T-helper 1 cell treated with Interleukin-12 subunit alpha and Interleukin-12 subunit beta and Interleukin-4 antibody, amounts not matched to agents 30 μg/mL and 1 μg/mL, for 36 hours (primary cell): ENCODE results near the gene ACTRT1.

ENCODE experiments used
- H3K27ac Mint-ChIP-seq: one replicate; pipeline ENCODE4 v1.8.0; 2021; ENCODE audit warnings: mild to moderate bottlenecking, mixed read lengths
- H3K27me3 Mint-ChIP-seq: one replicate; pipeline ENCODE4 v1.8.0; 2021; ENCODE audit warnings: low read depth, mixed read lengths
- H3K36me3 Mint-ChIP-seq: one replicate; pipeline ENCODE4 v1.8.0; 2021; ENCODE audit warnings: low read depth, mixed read lengths
- H3K4me1 Mint-ChIP-seq: one replicate; pipeline ENCODE4 v1.8.0; 2021; ENCODE audit warnings: low read depth, mixed read lengths
- H3K4me3 Mint-ChIP-seq: one replicate; pipeline ENCODE4 v1.8.0; 2021; ENCODE audit warnings: mild to moderate bottlenecking, moderate library complexity, mixed read lengths
- H3K9me3 Mint-ChIP-seq: one replicate; pipeline ENCODE4 v1.8.0; 2021; ENCODE audit warnings: mixed read lengths

ACTRT1 gene

DNA sequence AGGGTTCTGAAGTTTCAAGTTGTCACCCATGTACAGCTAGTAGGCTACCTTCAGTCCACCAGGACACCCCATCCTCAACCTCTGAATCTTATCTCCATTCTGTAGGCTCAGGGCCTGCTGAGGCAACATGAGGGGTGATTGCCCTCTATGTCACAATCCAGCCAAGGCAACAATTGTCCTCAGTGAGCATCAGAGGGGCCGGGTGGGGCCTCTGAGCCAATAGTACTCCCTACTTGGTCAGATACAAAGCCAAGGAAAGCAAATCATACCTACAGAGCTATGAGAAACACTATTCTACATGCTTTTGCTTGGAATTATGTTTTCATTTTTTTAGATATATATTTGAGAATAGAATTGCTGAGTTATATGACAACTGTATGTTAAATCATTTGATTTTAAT, at the start of gene ACTRT1:
ACTRT1 (minus strand) TSS at position 101 of the 400 bp plus-strand sequence. CDS start 197 bp downstream, outside the sequence.
- H3K36me3 Mint-ChIP-seq: no peaks in the 10 kb centered on the region
- H3K9me3 Mint-ChIP-seq: no peaks in the 10 kb centered on the region
- no peaks in the 10 kb centered on the region for H3K27me3 Mint-ChIP-seq
- H3K4me1 Mint-ChIP-seq: no peaks in the 10 kb centered on the region
- no peak within 1 kb of the TSS for H3K4me3 Mint-ChIP-seq
- H3K27ac Mint-ChIP-seq: no peak within 1 kb of the TSS

DNA sequence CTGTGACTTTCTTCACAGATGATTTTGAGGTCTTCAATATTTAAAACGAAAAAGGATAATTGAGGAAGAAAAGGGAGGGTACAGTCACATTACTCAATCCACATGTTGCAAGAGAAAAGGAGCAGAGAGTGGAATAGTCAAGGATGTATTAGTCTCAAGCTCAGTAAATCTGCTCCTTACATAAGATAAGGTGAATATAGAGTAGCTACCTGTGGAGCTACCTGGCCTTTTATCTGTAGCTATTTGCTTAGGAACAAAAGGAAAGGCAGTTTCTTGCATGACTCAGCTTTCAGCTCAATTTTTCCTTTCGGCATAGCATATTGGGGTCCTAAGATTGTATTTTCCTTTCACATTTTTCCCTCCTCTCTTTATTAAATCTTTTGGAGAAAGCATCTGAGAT, 26.3 kb upstream of the ACTRT1 start:
- H3K9me3 Mint-ChIP-seq: no peaks in the 10 kb centered on the region
- H3K36me3 Mint-ChIP-seq: no peaks in the 10 kb centered on the region
- no peaks in the 10 kb centered on the region for H3K27me3 Mint-ChIP-seq
- no peak overlapping the region for H3K27ac Mint-ChIP-seq
- no peak overlapping the region for H3K4me3 Mint-ChIP-seq
- H3K4me1 Mint-ChIP-seq: no peaks in the 10 kb centered on the region

DNA sequence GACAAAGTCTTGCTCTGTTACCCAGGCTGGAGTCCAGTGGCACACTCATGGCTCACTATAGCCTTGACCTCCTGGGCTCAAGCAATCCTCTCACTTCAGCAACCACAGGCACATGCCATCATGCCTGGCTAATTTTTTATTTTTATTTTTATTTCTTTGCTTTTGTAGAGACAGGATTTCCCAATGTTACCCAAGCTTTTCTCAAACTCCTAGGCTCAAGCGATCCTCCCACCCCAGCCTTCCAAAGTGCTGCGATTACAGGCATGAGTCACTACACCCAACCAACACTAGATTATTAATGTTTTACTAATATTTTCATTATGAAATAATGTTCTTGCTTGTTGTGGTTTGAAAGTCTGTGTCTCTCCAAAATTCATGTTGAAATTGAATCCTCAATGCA, 5.2 kb upstream of the ACTRT1 start:
- Mint-ChIP-seq H3K27ac (no peak overlapping the region), H3K9me3 (peaks cover 5% of the 10 kb centered on the region), H3K4me3 (no peak overlapping the region), H3K27me3 (no peaks in the 10 kb centered on the region), H3K36me3 (no peaks in the 10 kb centered on the region), H3K4me1 (no peaks in the 10 kb centered on the region)

DNA sequence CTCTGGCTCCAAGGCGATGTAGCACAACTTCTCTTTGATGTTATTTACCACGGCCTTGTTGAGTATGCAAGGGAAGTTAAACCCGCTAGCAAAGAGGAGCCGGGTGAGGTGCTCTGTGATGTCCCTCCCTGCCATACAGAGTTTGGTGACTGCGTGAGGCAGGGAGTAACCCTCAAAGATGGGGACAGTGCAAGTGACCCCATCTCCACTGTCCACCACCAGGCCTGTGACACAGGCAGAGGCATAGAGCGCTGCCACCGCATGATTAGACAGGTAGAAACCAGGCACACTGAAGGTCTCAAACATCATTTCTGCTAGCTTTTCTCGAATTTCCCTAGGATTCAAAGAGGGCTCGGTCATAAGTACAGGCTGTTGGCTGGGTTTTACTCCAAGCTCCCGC, 677 bp downstream of the ACTRT1 start:
- Mint-ChIP-seq H3K27ac (no peak overlapping the region), H3K9me3 (no peaks in the 10 kb centered on the region), H3K27me3 (no peaks in the 10 kb centered on the region), H3K4me1 (no peaks in the 10 kb centered on the region), H3K36me3 (no peaks in the 10 kb centered on the region), H3K4me3 (no peak overlapping the region)

DNA sequence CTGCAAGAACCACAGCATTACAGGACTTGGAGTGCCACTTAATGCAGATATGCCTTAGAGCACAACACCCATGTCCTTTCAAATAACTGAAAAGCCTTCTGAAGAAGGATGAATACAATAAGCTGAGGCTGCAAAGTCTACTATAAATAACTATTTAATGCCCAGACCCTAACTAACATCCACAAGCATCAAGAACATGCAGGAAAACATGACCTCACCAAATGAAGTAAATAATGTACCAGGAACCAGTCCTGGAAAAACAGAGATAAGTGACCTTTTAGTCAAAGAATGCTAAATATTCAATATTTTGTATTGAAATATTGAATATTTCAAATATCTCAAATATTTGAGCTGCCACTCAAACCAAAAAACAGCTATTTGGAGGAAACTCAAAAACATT, 16.9 kb downstream of the ACTRT1 start:
- no peak overlapping the region for H3K27ac Mint-ChIP-seq
- H3K27me3 Mint-ChIP-seq: no peaks in the 10 kb centered on the region
- H3K36me3 Mint-ChIP-seq: no peaks in the 10 kb centered on the region
- no peaks in the 10 kb centered on the region for H3K9me3 Mint-ChIP-seq
- H3K4me3 Mint-ChIP-seq: no peak overlapping the region
- H3K4me1 Mint-ChIP-seq: no peaks in the 10 kb centered on the region

DNA sequence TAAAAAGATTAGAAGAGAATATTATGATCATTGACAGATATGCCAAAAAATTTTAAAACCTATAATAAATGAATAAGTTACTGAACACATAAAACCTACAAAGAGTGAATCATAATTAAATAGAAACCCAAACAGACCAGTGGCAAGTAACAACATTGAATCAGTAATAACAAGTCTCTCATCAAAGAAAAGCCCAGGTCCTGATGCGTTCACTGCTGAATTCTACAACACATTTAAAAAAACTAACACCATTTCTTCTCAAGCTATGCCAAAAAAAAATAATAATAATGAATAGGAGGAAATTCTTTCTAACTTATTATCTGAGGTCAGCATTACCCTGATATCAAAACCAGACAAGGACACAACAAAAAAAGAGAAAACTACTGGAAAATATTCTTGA, 30.6 kb downstream of the ACTRT1 start:
- Mint-ChIP-seq H3K36me3 (no peaks in the 10 kb centered on the region), H3K27me3 (no peaks in the 10 kb centered on the region), H3K9me3 (no peaks in the 10 kb centered on the region), H3K27ac (no peak overlapping the region), H3K4me3 (no peak overlapping the region), H3K4me1 (no peaks in the 10 kb centered on the region)

DNA sequence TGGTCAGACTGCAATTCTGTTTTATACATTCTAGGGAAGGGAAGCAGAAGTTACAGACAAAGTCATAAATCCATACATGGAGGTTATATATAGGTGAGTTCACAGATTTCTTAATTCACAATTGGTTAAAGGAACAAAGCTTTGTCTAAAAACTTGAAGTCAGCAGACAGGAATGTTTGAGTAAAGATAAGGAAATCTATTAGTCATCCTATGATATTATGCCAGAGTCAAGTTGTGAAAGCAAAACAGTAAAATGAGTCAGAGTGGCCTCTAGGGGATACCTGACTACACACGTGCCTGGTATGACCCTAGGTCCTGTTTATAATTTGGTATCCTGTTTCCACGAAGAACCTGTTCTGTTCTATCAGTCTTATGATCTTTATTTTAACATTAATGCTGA, 31.5 kb downstream of the ACTRT1 start:
- Mint-ChIP-seq H3K36me3 (no peaks in the 10 kb centered on the region), H3K27me3 (no peaks in the 10 kb centered on the region), H3K4me1 (no peaks in the 10 kb centered on the region), H3K27ac (no peak overlapping the region), H3K4me3 (no peak overlapping the region), H3K9me3 (no peaks in the 10 kb centered on the region)

DNA sequence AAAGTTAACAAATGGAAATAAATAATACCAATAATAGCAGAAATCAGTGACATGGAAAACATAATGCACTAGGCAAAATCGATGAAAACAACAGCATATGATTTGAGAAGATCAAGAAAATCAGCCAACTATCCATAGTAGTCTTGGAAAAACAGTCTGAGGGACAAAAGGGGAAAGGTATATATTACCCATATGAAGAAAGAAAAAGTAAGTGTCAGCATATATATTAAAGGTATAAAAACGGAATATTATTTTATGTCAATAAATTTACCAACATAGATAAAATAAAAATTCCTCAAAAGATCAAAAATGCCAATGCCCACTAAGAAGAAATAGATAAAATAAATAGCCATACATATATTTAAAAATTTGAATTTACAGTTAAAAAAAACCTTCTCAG, 33.0 kb downstream of the ACTRT1 start:
- no peak overlapping the region for H3K27ac Mint-ChIP-seq

DNA sequence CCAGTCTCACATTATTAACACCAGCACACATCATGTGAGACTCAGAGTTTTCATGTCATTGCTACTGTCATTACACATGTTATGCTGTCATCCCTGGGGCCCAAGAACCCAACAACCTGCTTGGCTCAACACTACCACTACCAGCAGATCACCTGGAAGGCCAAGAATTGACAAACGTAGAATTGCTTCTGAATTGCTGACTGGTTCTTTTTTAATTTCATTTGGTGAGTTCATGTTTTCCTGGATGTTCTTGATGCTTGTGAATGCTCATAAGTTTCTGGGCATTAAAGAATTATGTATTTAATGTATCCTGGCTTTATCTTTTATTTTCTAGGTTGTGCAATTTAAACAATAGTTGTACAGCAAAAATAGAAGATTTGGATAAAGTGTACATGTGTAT, 40.2 kb downstream of the ACTRT1 start:
- H3K4me1 Mint-ChIP-seq: no peaks in the 10 kb centered on the region
- H3K9me3 Mint-ChIP-seq: peaks cover 4% of the 10 kb centered on the region
- H3K4me3 Mint-ChIP-seq: no peak overlapping the region
- no peaks in the 10 kb centered on the region for H3K36me3 Mint-ChIP-seq
- no peaks in the 10 kb centered on the region for H3K27me3 Mint-ChIP-seq
- no peak overlapping the region for H3K27ac Mint-ChIP-seq

More for the DNA sequence above, 33.0 kb downstream of the ACTRT1 start:
- H3K9me3 Mint-ChIP-seq: peaks cover 4% of the 10 kb centered on the region
- no peaks in the 10 kb centered on the region for H3K27me3 Mint-ChIP-seq
- no peak overlapping the region for H3K4me3 Mint-ChIP-seq
- H3K4me1 Mint-ChIP-seq: no peaks in the 10 kb centered on the region
- no peaks in the 10 kb centered on the region for H3K36me3 Mint-ChIP-seq

DNA sequence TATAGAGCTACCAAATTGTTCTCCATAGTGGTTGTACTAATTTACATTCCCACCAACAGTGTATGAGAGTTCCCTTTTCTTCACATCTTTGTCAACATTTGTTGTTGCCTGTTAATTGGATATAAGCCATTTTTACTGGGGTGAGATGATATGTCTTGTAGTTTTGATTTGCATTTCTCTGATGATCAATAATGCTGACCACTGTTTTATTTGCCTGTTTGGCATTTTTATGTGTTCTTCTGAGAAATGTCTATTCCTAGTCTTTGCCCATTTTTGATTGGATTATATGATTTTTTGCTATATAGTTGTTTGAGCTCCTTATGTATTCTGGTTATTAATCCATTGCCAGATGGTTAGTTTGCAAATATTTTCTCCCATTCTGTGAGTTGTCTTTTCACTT, 44.3 kb downstream of the ACTRT1 start:
- no peaks in the 10 kb centered on the region for H3K27me3 Mint-ChIP-seq
- H3K4me3 Mint-ChIP-seq: no peak overlapping the region

More for the DNA sequence above, 44.3 kb downstream of the ACTRT1 start:
- H3K4me1 Mint-ChIP-seq: no peaks in the 10 kb centered on the region
- no peaks in the 10 kb centered on the region for H3K36me3 Mint-ChIP-seq
- no peaks in the 10 kb centered on the region for H3K9me3 Mint-ChIP-seq
- H3K27ac Mint-ChIP-seq: no peak overlapping the region
